GM12801 (cell line): ENCODE measurements around the gene FOXL1.

Experiments used
- TF ChIP-seq, protein P1 (sequence below): IDR thresholded peaks from one replicate; pipeline ENCODE4 v1.5.1; 2011; ENCODE audit warnings: control low read depth; ENCODE audit not compliant: insufficient read length; ENCODE audit errors: extremely low read depth

FOXL1 gene

DNA sequence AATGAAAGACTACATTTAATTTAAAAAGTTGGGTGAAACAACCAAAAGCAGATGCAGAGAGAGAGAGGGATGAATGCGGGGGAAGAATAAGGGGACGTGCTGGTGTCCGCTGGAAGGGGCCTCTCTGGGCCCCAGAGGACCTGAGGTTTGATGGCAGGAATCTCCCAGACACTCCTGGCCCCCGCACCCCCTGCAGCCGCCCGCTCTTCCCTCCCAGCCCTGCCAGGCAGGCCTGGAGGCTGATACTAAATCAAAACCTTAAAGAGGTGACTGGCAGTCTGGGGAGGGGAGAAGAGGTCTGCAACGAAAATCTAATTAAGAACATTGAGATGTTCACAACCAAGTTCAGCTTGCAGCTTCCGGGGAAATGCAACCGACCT, 2.4 kb downstream of the FOXL1 start:
- TF ChIP-seq, protein P1, sequence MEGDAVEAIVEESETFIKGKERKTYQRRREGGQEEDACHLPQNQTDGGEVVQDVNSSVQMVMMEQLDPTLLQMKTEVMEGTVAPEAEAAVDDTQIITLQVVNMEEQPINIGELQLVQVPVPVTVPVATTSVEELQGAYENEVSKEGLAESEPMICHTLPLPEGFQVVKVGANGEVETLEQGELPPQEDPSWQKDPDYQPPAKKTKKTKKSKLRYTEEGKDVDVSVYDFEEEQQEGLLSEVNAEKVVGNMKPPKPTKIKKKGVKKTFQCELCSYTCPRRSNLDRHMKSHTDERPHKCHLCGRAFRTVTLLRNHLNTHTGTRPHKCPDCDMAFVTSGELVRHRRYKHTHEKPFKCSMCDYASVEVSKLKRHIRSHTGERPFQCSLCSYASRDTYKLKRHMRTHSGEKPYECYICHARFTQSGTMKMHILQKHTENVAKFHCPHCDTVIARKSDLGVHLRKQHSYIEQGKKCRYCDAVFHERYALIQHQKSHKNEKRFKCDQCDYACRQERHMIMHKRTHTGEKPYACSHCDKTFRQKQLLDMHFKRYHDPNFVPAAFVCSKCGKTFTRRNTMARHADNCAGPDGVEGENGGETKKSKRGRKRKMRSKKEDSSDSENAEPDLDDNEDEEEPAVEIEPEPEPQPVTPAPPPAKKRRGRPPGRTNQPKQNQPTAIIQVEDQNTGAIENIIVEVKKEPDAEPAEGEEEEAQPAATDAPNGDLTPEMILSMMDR = no peak

DNA sequence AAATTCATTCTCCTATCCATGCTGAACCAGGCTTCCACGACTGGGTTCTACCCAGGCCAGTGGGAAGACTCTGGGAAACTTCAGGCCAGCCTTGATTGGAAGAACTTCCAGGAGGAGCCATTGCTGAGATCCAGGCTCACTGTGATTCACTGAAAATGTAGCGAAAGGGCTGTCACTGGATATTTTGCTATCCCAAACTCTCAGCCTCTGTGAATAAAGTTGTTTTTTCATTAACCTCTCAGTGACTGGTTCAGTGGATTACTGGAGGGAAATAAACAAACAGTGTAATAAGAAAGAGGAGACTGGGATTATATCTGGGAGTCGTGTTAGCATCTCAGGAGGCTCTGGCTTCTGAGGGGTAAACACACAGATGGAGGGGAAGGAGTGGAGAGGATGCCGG, 3.1 kb downstream of the FOXL1 start:
- TF ChIP-seq, protein P1 = no peak

DNA sequence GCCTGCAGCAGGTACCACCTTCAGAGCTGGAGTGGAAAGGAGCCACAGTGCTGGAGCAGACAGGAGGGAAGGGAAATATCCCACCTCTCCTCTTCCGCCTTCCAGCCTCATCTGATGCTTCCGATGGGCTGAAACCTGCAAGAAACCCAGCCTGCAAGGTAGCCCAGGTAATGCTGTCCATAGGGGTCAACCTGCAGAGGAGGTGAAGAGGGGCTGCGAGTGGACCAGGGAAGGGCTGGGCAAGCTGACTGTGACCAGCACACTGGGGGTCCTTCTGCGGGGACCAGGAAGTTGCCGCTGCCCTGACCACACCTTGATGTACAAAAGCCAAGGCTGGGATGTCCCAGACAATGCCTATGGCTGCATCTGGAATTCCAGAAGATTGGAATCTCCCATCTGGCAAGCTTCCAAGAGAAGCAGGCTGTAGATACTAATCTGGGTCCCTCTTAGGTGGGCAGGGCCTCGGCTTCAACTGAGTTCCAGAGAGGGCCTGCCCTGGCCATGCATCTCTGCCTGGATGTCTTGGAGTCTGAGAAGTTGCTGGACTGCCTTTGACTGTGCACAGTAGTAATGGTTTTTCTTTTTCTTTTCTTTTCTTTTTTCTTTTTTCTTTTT, 5.8 kb downstream of the FOXL1 start:
- TF ChIP-seq, protein P1 = no peak

DNA sequence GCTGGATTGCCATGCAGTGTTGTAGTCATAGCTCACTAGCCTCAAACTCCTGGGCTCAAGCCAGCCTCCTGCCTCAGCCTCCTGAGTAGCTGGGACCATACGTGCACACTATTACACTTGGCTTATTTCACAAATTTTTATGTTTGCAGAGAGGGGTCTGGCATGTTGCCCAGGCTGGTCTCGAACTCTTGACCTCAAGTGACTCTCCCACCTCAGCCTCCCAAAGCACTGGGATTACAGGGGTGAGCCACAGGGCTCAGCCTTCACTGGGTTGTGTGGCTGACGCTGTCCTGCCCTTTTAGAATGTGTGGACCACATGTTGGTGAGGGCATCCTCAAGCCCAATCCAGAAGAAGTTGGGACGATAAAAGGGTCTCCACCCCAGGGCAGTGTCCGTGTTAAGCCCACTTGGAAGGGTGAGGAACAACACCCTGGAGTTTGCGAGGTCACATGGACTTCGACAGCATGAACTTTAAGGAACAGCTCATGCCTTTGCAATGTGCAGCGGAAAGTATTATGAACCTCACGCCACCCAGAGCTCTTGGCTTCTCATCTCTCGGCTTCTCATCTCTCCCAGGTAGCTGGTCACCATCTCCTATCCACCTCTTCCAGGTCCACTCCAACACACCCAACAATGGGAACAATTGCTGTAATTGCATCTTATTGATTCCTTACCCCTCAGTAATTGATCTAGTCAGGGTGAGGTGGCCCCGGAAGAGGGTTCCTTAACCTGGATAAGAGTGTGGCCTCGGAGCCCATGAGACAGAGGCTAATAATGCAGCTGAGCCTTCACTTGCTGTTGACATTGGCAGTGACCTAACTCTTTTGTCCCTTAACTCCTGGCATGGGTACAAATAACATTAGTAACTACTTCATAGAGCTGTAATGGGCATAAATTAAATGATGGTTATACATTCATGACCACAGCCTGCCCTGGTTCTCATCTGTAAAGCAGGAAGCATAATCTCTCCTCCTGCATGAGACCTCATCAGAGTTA, 6.7 kb downstream of the FOXL1 start:
- TF ChIP-seq, protein P1 = no peak

DNA sequence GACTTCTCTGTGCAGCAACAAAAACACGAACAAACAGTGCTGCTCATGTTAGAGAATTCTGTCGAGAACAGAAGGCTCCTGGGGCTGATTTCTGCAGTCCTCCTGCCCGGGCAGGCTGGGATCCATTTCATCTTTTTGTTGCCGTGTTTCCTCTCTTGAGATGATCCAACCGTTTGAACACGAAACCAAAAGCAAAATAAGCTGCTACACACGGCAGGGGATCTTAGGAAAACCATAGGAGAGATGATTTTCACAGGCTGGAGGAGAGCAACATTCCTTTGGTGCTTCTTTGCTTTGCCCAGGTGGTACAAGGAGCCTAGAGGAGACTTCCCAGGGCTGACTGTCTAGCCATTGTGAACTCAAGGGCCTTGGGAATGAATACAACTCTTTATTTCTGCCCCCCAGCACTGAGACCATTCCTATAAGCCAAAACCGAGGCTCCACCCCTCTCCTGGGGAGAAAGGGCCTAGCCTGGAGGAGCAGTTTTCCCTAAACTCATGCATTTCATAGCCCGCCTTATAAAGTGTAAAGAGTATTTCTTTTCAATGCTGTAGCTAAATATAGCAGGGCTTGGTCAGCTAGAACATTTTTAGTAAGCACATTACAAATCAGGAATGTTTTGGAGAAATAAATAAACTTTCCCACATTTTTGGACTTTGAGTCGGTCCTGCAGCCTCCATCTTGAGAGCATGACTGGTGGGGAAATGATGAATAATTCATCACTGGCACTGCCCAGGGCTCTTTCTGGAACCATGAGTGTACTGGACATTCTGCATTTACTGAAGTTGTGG, 7.7 kb downstream of the FOXL1 start:
- TF ChIP-seq, protein P1 = no peak

DNA sequence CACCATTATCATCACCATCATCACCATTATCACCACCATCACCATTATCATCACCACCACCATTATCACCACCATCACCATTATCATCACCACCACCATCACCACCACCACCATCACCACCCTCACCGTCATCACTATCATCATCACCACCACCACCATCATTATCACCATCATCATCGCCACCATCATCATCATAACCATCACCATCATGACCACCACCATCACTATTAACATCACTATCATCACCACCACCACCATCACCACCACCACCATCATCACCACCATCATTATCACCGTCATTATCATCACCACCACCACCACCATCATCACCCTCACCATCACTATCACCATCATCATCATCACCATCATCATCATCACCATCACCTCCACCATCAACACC, 9.1 kb downstream of the FOXL1 start:
- TF ChIP-seq, protein P1 = no peak

DNA sequence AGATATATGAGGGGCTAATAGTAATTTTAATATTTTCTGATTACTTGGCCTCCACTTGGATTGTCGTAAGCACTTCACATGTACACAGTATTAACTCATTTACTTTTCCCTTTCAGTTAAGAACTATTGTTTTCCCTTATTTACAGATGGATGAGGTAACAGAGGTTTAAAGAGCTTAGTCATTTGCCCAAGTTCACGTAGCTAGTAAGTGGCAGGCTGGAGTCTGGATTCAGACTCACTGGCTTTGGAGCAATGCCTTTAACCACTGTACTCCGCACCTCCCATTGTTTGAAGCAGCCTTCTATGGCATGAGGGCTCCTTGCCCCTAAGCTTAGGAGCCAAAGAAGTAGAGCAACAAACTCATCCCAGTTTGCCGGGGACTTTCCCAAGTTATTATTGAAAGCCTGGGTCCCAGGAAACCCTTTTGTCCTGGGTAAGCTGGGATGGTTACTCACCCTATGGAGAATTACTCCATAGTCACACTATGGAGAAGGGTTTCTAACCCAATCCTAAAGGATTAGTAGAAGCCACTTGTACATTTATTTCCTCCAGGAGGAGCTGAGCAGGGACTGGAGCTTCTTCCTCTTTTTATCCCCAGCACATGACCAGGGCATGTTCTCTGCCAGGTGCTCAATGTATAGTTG, 12.3 kb downstream of the FOXL1 start:
- TF ChIP-seq, protein P1 = no peak
